HL-60 (cell line): ENCODE results near the gene TTC29.

Source experiments
- DNase-seq, 2 experiments: peaks; one replicate each; pipeline ENCODE4 v3.0.0-alpha.2; 2010 to 2020; ENCODE audit warnings: low read depth in 1 of 2, low spot score in 1 of 2
- H3K27ac ChIP-seq: fragments of 250-450 bp; sonication (Bioruptor Pico); replicated peaks from 2 replicates; pipeline ENCODE4 v1.5.1; 2020; ENCODE audit warnings: mild to moderate bottlenecking, moderate library complexity
- H3K27me3 ChIP-seq: fragments of 250-450 bp; sonication (Bioruptor Pico); 2 replicates; pipeline ENCODE4 v1.5.1; 2021; ENCODE audit warnings: mild to moderate bottlenecking, moderate library complexity; ENCODE audit not compliant: insufficient read depth, poor library complexity, severe bottlenecking
- H3K4me3 ChIP-seq: replicated peaks from 2 replicates; pipeline ENCODE4 v1.5.1; 2011; ENCODE audit warnings: mild to moderate bottlenecking, control low read depth, low read length; ENCODE audit not compliant: insufficient read depth
- CTCF ChIP-seq: IDR thresholded peaks from one replicate; pipeline ENCODE4 v1.5.1; 2011; ENCODE audit warnings: low read length, control low read depth, inconsistent platforms; ENCODE audit not compliant: insufficient read depth
- GABPA ChIP-seq: IDR thresholded peaks from 2 replicates; pipeline ENCODE4 v1.6.1; 2012; ENCODE audit warnings: low read depth
- POLR2AphosphoS5 ChIP-seq: IDR thresholded peaks from 2 replicates; pipeline ENCODE4 v1.6.1; 2012; ENCODE audit warnings: low read depth
- REST ChIP-seq: IDR thresholded peaks from 2 replicates; pipeline ENCODE4 v1.6.1; 2012; ENCODE audit warnings: low read depth; ENCODE audit not compliant: insufficient replicate concordance
- SPI1 ChIP-seq: IDR thresholded peaks from 2 replicates; pipeline ENCODE4 v1.6.1; 2012; ENCODE audit warnings: low read depth, mild to moderate bottlenecking, borderline replicate concordance

The TTC29 gene

DNA sequence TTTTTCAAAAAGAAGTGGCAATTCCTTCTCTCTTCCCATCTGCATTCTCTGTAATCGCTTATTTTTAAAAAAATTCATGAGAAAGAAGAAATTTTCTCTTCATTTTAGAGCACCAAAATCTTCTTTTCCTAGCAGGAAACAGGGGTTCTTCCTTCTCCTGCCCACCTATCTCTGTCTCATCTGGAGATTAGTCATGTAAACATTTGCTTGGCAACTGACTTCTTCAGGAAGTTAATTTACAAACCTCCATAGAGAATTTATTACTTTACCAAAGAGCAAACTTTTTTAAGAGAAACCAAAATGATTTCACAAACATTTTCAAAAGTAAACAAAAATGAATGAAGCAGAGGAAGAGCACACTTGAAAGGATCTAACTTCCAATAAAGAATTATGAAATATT lies 13.5 kb downstream of the TTC29 start:
- no peak for TF ChIP-seq SPI1
- no peak for TF ChIP-seq GABPA
- TF ChIP-seq REST = no peak
- no peak for TF ChIP-seq POLR2AphosphoS5
- TF ChIP-seq CTCF = no peak

GRCh38 chr4:146930673-146931072 lies 15.0 kb downstream of the TTC29 start:
- no peaks in the 10 kb centered on the region for H3K27me3 ChIP-seq
- H3K4me3 ChIP-seq = no peak overlapping the region
- no peak for DNase-seq
- H3K27ac ChIP-seq = no peak overlapping the region
- TF ChIP-seq SPI1 (peak; percentile 57), POLR2AphosphoS5 (no peak), REST (no peak), GABPA (no peak), CTCF (no peak)

More for the DNA sequence above, 13.5 kb downstream of the TTC29 start:
- Histone ChIP-seq H3K27me3 (no peaks in the 10 kb centered on the region), H3K27ac (no peak overlapping the region), H3K4me3 (no peak overlapping the region)
- no peak for DNase-seq

GRCh38 chr4:146927695-146928094 lies 18.0 kb downstream of the TTC29 start:
- no peak for DNase-seq
- H3K27me3 ChIP-seq = no peaks in the 10 kb centered on the region
- H3K27ac ChIP-seq = no peak overlapping the region
- no peak overlapping the region for H3K4me3 ChIP-seq
- no peak for TF ChIP-seq REST
- no peak for TF ChIP-seq POLR2AphosphoS5
- no peak for TF ChIP-seq GABPA
- TF ChIP-seq SPI1 = no peak
- TF ChIP-seq CTCF = no peak
